Activated CD4-positive, alpha-beta T cell treated with anti-CD3 and anti-CD28 coated beads, Interleukin-2, Interleukin-6, amounts not matched to agents 100 ng/mL and 50 ng/mL, durations not matched to agents 16 hours and 8 hours (primary cell): ENCODE measurements around the gene GNG13.
"Not testable (repeated sequence)": the region's sequence is repeated elsewhere in the genome, so short reads cannot be mapped to it uniquely, and the experiment has no call there.

ENCODE experiments used
- DNase-seq: peaks from one replicate; pipeline ENCODE4 v3.0.0-alpha.2; 2020

The GNG13 gene, protein sequence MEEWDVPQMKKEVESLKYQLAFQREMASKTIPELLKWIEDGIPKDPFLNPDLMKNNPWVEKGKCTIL

DNA sequence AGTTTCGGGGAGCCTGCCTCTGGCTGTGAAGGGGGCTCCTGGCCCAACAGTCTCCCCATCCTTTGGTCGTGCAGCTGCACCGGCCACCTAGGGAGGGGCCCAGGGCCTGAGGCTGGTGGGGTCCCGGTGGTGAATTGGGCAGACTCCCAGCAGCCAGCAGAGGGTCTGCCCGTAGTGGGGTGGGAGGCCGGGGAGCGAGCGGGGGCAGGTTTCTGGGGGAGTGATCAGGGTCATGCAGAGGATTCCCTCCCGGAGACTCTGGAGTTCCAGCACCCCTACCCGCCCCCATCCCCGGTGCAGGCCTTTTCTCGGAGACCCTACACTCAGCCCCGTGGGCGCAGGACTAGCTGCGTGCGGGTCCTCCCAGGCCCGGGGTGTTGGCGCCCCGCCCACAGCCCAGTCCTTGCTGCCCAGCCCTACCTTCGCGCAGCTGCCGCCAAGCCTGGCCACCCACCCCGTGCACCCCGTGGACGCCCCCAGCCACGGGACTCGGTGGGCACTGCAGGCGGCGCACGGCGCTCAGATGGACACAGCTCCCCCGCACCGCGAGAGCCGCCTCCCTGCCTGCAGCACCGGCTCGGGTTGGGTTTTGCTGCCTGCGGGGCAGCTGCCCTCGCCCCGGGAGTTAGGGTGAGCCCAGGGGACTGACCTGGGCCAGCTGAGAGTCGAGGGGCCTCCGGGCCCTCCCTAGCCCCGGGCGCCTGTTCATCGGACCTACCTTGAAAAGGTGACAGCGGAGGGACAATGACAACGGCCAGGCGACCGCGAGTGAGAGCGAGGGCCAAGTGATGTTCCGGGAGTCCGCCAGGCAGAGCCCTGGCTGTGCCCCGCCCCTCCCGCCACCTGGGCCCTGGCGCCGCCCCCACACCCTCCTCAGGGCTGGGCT is at the start of gene GNG13:
GNG13 (minus strand) TSS at position 787 of the 886 bp plus-strand sequence. CDS start 1,657 bp downstream, outside the sequence.
- DNase-seq: no peak

DNA sequence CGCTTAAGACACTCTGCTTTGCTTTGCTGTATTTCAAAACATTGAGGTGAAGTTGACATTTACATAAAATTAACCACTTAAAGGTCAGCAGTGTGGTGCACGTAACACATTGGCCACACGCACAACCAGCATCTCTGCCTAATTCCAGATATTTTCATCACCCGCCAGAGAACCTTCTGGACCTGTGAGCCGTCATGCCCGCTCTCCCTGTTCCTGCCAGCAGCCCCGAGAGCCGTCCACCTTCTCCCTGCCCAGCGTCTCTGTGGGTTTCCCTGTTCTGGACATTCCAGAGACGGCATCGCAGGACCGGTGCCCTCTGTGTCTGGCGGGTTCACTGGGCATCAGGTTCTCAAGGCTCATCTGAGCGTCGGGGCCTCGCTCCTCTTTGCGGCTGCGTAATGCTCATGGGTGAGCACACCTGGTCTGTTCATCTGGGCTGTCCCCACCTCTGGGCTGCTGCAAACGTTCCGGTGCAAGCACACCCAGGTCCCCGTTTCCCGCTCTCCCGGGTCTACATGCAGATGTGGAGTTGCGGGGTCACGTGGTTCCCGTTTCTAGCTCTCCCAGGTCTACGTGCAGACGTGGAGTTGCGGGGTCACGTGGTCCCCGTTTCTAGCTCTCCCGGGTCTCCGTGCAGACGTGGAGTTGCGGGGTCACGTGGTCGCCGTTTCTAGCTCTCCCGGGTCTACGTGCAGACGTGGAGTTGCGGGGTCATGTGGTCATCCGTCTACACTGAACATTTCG is 48.1 kb upstream of the GNG13 start:
- no peak for DNase-seq

DNA sequence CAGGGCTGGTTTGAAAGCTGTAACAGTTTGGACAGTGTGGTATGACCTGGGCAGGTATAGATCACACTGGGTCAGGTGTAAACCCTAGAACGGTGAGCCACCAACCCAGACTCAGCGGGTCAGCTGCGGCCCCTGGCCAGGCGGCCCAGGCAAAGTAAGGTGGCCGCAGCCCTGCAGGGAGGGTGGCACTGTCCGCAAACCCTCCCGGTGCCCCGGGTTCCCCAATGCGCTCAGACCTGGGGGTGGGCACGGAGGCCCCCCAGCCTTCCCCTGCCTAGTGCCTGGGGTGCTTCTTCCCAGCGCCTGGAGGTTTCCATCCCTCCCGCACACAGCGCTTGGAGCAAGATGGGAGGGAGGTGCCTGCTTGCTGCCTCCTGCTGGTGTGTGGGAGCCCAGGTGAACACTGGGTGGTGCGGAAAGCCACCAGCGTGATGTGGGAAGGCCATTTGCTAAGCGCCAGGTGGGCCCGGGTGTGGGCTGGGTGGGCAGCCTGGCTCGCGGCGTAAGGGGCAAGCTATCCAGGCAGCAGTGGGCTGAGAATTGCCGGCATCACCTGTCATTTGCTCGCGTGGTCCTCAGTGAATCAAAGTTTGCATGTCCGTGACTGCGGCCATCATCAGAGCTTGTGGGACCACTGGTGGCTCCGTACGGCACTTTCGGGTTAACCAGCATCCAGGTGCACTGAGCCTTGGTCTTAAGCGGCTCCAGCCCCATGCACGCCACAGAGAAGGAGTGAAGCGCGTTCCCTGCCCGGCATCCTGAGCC is 47.3 kb upstream of the GNG13 start:
- no peak for DNase-seq

DNA sequence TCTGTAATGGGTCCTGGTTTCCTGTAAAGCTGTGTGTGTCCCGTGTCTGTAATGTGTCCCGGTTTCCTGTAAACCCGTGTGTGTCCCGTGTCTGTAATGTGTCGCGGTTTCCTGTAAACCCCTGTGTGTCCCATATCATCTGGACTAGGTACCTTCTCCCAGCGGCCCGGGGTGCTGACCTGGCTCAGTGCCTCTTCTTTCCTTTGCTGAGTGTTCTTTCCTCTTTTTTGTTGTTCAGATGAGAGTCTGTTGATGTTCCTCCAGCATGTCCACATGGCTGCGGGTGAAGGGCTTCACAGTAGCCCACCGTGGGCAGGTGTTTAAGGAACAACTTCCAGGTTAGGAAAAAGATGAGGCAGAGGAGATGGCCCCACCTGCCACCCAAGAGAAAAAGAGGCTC is 46.6 kb upstream of the GNG13 start:
- no peak for DNase-seq

DNA sequence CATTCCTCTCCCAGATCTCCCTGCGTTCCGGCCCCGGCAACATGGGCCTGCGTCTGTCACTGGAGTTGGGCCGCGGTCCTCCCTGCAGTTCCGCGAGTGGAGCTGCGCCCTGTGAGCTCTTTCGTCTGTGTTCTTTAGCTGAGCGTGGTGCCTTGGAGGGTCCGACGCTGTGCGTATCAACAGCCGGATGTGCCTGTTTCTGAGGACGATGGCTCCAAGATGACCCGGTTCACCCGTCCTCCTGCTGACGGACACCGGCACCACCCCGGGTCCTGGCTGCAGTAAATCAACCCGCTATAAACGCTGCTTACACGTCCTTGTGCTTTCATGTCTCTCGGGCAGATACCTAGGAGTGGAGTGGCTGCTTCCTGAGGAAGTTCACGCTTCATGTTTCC is 44.8 kb upstream of the GNG13 start:
- no peak for DNase-seq

DNA sequence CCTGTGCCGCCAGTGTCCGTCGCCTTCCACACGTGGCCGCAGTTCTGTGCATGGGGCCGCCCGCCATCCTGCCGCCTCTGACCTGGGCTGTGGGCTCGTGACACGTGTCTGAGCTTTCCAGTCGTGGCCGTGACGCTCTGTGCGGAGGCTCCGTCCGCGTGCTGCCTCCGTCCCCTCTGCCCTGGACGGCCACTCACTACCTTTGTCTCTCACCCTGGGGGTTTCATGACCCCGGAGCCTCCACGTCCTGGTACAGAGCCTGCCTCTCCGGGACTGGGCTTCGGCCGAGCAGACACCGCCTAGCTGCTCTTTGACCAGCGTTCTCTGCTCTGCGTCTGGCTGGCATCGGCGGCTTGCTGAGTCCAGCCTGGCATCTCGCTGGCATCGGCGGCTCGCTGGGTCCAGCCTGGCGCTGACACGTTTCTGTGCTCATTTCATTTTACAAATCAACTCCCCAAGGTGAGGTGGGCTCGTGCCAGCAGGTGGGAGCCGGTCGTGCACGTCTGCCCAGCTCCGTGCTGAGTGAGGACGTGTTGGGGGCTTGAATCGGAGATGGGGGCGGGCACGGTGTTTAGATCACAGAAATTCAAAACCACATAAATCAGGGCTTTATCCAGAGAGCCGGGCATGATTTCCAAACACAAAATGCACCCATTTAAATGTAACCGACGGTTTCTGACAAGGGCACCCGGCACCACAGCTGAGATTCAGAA is 44.3 kb upstream of the GNG13 start:
- no peak for DNase-seq

DNA sequence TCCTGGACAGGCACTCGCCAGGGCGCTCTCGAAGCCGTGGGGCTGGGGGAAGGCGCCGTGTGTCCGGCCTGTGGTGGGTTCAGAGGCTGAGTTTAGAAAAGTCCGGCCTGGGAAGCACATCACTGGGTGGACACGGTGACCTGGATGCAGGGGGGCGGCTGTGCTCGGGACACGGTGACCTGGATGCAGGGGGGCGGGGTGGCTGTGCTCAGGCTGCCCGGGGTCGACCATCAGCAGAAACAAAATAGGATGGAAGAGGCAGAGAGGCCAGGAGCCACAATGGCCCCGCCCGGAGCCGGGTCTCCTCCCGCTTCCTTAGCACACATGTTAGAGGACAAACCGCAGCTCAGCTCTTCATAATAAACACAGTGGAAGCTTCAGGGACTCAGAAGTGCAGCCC is 43.2 kb upstream of the GNG13 start:
- no peak for DNase-seq

DNA sequence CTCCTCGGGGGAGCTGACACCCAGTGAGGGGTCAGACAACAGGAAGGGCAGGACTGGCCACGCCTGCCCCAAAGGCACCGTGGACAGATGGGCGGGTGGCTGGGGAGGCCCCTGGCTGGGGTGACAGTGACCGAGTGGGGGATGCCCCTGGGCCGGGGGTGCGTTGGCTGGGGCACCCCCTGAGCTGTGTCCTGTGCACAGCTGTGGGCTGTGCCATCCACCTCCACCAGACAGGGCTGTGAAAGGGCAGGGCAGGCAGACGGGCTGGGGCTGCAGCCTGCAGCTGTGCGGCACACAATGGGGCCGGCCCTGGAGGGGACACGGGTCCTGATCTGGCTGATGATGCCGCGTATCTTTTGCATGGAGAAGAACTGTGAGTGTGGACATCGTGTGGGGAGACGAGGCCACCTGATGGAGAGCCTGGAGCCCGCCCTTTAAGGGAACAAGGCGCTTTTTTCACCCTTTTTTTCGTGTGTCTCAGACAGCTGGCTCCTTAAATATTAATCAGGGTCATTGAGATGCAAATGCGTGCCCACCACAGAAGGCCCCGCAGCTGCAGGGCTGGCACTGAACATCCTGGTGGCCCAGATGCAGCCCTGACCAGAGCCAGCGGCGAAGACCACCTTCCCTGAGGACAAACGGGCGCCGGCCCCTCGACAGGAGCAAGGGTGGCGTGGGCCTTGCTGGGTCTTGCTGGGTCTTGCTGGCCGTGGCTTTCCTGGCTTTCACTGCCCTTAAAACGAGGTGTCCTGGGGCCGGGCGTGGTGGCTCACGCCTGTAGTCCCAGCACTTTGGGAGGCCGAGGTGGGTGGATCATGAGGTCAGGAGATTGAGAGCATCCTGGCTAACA is 42.4 kb upstream of the GNG13 start:
- DNase-seq: no peak

DNA sequence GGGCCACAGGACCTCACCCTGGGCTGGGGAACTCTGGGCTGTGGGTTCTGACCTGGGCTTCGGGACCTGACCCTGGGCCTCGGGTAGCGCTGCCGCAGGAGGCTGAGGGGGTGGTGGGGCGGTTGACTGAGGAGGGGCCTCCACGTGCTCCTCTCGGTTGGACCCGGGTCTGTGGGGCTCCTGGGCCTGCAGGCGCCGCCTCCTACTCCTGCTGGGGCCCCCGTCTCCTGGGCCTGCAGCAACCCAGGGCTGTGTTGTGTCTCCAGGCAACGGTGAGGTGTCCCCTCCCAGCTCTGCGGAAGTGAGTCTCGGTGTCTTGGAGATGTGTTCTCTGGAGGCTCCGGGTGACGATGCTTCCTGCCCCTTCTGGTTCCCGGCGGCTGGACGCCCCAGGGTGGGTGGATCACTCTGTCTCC is 41.5 kb upstream of the GNG13 start:
- DNase-seq: no peak

DNA sequence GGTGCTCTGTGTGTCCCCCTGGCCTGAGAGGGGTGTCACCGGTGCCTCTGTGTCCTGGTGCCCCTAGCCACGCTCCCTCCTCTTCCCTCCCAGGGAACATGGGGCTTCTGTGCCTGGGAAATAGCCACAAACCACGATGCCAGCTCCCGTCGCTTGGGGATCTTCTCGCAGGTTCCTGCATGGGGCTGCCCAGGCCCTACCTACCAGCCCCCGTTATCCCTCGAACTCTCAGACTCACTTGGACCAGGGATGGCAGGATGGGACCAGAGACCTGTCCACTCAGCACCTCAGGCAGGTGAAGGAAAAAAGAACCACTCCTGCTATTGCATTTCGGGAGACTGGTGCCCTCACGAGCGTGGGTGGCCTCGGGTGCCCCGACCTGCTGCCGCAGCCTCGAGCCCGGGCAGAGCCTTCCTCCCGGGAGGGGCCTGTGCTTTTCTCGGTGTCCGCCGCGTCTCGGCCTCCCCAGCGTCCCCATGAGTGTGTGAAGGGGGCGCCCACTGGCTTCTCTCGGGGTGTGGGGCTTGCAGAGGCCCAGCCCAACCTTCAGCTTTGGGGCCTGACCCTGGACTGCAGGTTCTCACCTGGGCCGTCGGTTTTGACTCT is 41.0 kb upstream of the GNG13 start:
- no peak for DNase-seq

DNA sequence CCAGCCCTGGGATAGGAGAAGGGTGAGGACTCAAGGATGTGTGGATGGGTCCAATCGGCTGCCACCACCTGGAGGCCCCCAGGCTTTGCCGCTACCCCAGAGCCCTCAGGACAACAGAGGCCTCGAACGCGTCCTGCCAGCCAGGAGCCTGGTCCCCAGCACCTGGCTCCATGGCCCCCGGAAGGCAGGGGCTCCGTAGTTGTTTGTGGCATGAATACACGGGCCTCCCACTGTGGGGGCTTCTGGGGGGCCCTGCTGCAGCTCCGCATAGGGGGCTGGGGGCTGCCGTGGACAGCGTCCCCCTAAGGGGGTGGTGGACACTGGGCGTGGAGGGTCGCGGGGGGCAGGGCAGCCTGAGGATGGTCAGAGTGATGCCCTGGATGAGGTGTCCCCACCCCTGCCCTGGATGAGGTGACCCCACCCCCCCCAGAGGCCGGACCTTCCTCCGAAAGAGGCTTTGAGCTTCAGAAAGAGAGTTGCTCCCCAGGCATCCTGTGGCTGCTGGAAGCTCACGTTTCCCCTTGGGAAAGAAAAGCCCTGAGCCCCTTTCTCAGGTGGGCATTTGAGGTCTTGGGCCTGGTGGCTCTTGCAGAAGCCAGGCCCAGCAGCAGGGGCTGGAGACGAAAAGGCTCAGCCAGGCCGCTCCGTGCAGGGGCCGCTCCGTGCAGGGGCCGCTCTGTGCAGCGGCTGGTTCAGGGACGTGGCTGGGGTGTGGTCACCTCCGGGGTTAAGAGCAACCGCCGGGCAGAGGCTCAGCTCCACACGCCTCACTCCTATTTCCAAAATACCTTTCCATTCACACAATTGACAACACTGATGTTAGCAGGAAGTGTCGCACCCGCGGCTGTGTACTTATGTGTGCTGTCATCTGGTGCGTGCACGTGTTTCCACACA is 40.3 kb upstream of the GNG13 start:
- no peak for DNase-seq

DNA sequence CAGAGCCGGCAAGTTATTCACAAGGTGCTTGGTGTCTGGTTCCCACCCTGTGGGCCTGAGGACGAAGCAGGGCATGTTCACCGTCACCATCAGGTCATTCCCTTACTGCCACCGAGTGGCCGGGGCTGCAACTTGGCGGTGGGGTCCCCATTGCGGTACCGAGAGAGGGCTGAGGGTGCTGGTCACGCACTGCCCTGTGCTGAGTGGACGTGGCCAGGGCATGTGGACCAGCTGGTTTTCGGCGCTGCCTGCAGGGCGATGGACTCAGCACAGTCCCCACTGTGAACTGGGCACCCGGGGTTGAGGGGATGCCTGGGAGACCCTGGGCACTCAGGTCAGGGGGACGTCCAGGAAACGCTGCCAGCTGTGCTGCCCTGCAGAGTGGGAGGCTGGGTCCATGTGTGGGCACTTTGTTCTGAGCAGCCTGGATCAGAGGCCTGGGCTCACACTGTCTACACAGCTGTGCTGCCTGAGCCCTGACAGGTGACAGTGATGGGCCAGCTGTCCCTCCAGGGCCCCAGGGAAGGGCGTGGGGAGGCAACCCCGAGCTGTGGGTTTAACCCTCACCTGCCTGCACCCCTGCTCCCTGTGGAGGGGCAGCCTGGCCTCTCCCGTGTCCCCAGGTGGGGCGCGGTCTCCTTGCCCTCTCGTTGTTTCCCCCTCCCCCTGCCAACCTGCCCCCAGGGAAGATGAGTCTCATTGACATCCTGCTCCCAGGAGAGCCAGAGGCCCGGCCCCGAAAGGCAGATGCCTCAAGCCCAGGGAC is 39.3 kb upstream of the GNG13 start:
- no peak for DNase-seq

DNA sequence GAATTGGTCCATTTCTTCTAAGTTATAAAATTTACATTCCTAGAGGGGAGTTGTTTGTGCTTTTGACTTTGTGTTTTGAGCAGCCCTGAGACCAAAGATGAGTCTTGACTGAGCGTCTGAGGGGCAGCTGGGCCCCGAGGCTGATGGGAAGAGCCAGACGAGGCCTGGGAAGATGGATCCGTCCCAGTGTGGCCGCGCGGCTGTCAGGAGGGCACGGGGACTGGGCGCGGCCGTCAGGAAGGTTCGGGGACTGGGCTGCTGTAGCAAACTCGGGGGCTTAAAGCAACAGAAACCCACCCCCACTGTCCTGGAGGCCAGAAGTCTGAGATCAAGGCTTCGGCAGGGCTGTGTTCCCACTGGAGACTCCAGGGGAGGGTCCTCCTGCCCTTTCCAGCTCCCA is 38.2 kb upstream of the GNG13 start:
- no peak for DNase-seq

DNA sequence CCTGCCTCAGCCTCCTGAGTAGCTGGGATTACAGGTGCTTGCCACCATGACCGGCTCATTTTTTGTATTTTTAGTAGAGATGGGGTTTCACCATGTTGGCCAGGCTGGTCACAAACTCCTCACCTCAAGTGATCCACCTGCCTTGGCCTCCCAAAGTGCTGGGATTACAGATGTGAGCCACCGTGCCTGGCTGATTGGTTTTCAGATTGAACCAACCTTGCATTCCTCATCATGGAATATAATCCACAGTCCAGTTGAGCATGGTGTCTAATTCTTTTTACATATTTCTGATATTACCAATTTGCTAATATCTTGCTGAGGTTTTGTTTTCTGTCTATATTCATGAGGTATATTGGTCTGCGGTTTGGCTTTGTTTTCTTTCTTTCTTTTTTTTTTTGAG is 36.3 kb upstream of the GNG13 start:
- DNase-seq: not testable (repeated sequence)

DNA sequence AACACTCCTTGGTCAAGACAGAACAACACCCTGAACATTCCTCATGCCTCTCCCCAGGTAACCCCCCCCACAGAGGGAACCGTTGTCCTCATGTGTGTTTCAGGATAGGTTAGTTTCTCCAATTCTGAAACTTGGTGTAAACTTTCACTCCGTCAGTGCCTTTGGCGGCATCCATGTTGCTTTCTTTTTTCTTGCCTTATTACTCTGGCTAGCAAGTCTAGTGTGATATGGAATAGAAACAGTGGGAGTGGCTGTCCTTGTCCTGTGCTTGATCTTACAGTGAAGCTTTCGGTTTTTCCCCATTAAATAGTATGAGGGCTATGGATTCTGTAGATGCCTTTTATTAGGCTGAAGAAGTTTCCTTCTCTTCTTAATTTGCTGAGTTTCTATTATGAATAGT is 35.7 kb upstream of the GNG13 start:
- DNase-seq: no peak

DNA sequence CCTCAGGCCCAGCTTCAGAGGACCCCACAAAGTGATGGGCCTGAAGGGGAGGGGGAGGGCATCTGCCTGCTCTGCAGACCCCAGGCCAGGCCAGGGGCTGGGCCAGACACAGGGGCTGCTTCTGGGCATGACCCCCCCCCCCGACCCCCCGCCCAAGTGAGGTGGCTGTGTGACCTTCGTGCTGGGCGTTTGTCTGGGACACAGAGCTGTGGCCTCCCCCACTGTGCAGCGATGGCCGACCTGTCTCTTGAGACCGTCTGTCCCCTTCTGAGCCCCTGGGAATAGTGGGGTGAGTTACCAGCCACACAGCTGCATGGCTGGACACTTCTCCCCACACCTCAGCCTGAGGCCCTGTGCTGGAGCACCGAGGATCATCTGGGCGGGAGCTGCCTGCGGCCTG is 34.8 kb upstream of the GNG13 start:
- no peak for DNase-seq

DNA sequence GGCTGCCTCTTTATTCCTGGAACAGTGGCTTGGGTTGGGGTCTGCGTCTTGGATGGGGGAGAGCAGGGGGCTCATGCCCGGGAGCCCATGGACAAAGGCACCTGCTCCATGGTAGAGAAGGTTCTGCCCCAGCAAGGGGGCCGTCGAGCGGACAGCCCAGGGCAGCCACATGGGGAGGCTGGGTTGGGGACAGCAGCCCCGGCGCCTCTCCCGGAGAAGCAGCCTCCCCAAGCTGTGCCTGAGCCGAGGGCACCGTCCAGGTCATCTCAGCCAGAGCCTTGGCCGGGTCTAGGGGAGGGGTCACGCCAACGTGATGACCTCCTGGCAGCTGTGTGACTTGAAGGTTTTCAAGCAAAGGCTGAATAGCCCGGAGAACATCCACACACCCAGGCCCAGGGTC is 32.9 kb upstream of the GNG13 start:
- no peak for DNase-seq

DNA sequence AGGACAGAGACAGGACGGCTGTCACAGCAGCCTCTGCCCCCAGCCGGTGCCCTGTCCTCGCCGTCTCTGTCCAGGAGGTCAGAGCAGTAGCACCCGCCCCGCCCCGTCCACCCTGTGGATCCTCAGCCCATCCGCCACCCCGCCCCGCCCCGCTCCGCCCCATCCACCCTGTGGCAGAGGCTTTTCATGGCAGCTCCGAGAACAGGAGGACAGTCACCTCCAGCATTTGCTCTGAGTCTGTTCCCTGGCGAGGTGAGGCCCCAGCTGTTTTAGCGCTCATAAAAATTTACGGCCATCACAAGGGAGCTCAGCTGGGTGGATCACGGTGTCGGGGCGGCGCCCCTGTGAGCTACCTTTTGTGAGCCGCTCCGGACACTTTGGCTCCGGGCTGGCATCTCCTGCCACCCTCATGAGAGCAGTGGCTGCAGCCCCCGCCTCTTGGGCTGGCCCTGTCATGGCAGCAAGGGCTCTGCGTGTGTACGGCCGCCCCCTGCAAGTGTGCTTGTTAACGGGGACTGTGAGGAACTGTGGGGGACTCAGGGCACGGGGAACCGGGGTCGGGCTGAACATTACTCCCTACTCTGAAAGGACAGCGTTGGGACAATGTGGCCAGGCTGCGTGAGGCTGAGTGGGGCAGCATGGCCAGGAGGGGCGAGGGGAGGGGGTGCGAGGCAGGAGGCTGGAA is 32.3 kb upstream of the GNG13 start:
- DNase-seq: no peak
